Erythroblast (primary cell): ENCODE measurements around the gene ZNF536.

Experiments used
- DNase-seq, 2 experiments: peaks; one replicate each; lab custom pipeline; 2025; lab: John Stamatoyannopoulos, UW
- GATA1 ChIP-seq: IDR thresholded peaks from 2 replicates; pipeline ENCODE4 v1.6.1; 2011; ENCODE audit warnings: low read depth, mild to moderate bottlenecking, control low read depth, low read length, moderate library complexity
- POLR2A ChIP-seq: IDR thresholded peaks from 2 replicates; pipeline ENCODE4 v1.6.1; 2011; ENCODE audit warnings: mild to moderate bottlenecking, low read length

The ZNF536 gene

DNA sequence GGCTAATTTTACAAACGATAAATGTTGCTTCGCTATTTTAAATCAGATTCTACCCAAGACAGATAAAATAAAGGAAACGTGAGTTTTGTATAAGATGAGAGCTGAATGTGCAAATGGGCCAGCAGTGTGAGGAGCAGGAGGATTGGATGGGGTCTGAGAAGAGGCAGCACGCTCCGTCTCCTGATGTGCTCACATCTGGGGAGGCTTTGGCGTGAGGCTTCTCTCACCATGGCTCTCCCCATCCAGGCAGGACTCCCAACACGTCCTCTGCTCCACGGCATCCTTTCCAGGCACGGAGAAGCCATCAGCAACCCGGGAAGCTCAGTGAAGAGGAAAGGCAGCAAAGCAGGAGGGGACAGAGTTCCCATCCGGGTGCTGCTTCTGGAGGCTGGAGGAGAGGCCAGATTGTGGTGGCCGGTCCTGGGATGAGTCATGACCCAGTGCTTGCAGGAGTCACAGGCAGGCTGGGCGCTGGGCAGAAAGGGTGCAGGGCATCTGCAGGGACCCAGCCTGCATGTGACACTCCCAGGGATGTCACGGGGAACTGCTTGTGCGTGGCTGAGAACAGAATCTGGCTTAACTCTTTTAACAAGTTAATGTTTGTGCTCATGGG, 47.5 kb downstream of the ZNF536 start:
- TF ChIP-seq GATA1 = no peak
- no peak for TF ChIP-seq POLR2A
- no peak for DNase-seq

DNA sequence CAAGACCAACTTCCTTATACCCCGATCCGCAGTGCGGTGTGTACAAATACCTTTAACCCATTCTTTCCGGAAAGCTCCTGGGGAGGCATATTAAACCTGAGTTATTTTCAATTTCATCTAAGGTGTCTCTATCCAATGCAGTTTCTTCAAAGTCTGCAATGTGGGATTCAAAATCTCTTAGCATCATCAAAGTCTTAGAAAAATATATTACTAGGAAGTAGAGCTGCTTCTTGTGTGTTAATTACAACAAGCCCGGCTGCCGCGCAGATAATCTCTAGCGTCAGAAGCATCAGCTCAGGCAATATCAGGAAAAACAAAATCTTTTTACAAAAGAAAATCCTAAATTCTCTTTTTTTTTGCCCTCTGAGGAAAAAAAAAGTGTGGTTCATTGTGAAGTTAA, 48.1 kb downstream of the ZNF536 start:
- no peak for DNase-seq
- TF ChIP-seq GATA1 (no peak), POLR2A (no peak)

DNA sequence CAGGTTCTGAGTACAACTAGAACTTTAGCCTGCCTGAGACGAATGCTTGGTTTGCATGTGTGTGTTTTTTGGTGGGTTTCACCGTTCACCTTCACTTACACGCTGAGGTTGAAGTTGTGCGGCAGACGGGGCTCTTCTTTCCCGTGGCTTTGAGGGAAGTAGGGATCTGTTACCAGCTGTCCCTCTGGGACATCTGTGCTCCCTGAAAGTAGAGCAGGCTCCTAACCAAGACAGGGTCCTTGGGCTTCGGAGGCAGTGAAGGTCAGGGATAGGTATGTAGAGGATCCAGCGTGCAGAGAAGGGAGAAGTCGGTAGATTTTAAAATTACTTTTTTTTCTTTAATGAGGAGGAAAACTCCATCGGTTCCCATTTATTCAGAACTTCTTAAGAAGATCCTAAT, 48.7 kb downstream of the ZNF536 start:
- TF ChIP-seq POLR2A (no peak), GATA1 (no peak)
- DNase-seq = no peak

DNA sequence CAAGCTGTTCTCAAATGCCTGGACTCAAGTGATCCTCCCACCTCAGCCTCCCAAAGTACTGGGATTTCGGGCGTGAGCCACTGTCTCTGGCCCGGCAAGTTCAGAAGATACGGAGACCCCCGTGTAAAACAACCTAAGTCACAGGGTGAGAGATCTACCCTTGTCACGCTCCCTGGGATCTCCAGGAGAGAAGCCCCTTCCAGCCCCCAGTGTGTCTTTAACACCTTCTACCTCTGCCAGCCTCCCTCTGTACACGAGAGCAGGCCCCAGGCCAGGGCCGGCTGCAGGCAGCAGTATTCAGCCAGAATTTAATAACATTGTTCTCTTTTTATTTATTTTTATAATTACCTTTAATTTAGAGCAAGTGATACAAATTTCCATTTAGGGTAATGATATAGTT, 49.4 kb downstream of the ZNF536 start:
- TF ChIP-seq GATA1 (no peak), POLR2A (no peak)
- no peak for DNase-seq

DNA sequence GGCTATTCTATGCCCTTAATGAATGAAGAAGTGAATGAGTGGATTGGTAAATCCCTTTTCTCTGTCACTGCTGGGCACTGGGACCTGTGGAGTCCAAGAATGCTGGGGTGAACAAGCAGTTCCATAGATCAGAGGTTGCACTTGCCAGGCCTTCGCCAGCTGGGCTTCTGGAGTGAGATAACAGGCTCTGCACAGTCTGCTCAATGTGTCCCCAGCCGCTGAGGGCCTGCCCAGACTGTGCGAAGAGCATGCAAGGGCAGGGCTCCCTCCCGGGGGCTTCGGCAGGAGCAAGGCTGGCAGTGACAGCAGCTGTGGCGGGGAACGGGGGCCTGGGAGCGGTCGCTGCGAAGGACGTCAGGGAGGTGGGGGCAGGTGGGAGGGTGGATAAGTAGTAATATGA, 51.3 kb downstream of the ZNF536 start:
- no peak for TF ChIP-seq POLR2A
- no peak for TF ChIP-seq GATA1
- no peak for DNase-seq

DNA sequence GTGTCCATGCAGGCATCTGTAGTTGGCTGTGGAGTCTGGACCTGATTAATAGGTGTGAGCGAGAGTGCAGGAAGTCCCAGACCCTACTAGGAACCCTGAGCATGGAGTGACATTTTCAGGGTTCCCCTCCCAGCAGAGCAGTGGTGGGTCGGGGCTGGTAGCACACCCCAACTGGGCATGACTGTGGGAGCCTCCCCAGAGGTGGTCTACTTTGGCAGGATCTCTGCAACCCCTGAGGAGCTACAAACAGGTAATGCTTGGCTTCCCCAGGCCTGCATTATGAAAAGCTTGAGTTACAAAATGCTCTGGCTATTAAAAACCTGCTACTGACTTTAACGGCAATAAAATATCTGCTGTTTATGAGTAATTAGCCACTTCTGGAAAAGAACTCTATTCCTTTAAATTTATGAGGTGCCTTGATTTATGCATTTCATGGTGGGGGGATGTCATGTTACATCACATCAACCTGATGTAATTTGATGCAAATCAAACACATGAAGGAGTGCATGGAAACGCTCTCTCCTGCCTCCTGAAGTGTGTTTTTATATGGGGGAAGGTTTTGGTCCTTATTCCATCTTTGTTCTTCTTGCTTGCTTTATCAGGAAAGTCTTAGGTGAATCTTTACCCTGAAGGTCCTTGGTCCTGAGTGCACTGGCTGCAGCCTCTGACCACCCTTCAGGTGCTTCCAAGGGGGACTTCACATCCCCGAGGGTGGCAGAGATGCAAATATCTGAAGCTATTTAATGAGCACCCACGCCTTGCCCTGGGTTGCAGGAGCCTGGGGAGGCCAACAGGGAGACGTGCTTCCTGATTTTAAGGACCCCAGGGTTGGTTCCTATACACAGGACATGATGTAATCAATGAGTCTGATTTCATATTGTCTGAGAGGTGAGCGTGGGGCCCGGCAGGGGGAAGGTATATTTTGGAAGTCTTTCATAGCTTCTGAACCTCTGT, 54.0 kb downstream of the ZNF536 start:
- no peak for TF ChIP-seq GATA1
- TF ChIP-seq POLR2A = no peak
- no peak for DNase-seq

DNA sequence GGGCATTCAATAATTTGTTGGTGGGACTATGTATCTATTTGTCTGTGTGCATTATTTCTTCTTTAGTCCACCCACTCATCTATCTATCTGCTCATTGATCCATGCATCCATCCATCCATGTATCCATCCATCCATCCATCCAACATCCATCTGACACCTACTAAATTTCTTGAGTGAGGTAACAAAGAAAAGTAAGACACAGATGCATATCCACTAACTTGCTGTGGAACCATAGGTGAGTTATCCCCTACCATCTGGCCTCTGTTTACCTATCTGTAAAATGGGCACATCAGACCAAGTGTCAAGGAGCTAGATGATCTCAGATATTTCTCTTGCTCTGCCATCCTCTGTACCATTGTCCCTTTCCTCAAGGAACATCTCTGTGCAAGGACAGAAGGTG, 54.7 kb downstream of the ZNF536 start:
- no peak for DNase-seq
- no peak for TF ChIP-seq GATA1
- no peak for TF ChIP-seq POLR2A

DNA sequence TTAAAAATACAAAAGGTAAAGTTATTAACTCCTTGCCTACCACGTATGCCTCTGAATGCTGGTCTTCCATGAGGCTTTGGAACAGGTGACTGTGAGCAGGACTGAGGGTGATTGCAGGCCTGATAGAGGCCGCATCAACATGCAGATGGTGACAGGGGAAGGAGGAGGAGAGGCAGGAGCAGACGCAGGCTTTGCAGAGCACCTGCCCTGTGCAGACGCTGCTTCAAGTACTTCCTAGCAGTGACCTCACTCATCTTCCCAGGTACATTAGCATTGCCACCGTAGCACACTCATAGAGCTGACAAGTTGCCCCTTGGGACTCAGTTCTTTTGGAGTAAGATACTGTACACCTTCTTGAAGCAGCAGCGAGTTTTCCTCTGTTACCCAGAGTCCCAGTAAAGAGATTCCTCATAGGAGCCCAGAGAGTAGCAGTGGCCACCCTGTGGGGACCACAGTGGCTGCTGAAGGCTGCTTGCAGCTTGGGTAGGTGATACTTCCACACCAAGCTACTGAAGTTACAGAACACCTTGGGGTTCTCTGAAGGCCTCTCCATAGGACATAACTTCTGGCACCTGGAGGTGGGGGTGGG, 56.0 kb downstream of the ZNF536 start:
- no peak for DNase-seq
- TF ChIP-seq POLR2A = no peak
- TF ChIP-seq GATA1 = no peak

DNA sequence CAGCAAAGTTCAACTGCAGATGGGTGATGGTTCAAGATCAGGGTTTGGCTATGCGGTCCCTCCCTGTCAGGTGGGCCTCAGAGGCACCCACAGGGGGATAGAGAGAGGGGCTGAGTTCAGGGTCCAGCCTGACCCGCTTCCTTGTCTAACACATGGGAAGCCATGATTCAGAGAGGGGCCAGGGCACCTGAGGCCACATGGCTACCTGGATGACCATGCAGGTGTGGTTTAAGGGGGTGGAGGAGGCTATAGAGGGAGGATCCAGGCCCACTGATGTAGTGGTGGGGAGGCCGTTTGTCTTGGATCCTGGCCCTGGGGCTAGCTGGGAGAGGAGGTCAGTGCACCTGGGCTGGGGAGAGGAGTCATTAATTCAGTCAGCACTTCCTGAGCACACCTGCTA, 56.7 kb downstream of the ZNF536 start:
- TF ChIP-seq GATA1 (no peak), POLR2A (no peak)
- DNase-seq = no peak

DNA sequence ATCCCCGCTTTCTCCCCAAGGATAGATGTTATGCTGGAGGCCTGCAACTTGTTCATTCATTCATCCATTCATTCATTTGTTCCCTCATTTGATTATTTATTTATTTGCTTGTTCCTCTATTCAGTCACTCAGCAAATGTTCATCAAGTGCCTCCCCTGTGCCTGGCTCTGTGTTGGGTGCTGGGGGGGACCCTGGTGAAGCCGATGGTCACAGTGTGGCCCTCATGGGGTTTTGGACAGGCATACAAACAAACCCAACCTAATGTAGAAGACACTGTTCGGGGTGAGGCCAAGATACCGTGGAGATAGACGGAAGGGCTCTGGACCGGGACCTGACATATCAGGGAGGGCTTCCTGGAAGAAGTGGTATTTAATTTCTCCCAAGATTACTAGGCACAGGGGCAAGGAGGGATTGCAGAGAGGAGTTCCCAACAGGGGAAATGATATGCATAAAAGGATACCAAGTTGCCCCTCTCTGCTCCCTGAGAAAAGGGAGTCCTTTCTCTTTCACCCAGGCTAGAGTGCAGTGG, 58.1 kb downstream of the ZNF536 start:
- no peak for TF ChIP-seq GATA1
- no peak for TF ChIP-seq POLR2A
- DNase-seq = no peak

DNA sequence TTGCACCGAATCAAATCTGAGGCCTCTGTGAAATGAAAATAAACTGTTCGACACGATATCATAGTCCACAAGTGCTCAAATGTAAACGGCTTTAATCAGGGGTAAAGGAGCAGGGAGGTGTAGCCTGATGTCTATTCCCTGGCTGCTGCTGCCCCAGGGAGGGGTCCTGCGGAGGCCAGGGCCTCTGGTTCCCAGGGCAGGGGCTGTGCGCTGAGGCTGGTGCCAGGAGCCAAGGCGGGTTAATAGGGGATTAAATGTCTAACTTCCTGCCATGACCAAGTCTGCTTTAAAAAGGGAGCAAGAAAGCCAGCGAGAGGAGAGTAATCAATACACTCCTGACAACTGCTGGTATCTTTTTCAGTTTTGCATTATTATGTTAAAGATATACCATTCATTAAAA, 59.4 kb downstream of the ZNF536 start:
- TF ChIP-seq POLR2A (no peak), GATA1 (no peak)

DNA sequence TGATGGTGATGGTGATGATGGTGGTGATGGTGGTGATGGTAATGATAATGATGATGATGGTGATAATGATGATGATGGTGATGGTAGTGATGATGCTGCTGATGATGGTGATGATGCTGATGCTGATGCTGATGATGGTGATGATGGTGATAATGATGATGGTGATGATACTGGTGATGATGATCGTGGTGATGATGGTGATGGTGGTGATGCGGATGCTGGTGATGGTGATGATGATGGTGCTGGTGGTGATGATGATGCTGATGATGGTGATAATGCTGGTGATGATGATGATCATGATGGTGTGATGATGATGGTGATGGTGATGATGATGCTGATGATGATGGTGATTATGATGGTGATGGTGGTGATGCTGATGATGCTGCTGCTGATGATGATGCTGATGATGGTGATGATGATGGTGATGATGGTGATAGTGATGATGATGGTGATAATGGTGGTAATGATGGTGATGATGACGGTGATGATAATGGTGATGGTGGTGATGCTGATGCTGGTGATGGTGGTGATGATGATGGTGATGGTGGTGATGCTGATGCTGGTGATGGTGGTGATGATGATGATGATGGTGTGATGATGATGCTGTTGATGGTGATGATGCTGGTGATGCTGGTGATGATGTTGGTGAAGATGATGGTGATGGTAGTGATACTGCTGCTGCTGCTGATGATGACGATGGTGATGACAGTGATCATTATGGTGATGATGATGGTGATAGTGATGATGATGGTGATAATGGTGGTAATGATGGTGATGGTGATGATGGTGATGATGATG, 62.8 kb downstream of the ZNF536 start:
- DNase-seq = no peak
- TF ChIP-seq GATA1 = no peak
- TF ChIP-seq POLR2A = no peak

More for the DNA sequence above, 59.4 kb downstream of the ZNF536 start:
- DNase-seq = no peak

DNA sequence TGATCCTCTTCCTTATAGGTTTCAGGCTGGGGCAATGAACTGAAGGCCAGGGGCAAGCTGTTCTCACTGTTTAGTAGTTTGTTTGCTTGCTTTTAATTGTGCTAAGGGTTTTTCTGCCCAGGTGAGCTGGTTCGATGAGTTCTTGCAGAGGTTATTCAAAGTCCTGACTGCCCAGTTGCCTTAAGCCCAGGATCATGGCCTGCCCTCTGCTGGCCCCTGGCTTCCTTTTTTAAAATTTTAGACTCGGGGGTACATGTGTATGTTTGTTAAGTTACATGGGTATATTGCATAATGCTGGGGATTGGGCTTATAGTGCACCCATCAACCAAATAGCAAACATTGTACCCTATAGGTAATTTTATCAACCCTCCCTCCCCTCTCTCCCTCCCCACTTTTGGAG, 65.7 kb downstream of the ZNF536 start:
- no peak for DNase-seq
- TF ChIP-seq POLR2A (no peak), GATA1 (no peak)

DNA sequence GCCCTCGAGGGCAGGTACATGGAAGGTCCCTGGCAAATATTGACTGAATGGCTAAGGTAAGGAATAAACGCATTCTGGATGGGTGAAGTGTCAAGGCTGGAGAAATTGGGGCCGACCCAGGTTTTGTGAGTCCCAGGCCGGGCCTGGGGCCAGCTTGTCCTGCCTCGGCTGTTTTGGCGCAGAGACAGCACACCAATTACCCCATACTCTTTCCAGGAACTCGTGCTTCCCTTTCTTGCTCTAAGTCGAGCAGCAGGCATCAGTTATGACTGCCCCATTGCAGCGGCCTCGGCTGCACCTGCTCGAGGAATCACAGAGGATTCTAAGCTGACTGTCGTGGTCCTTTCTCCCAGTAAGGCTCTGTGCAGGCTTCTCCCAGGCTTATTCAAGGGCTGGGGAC, 67.1 kb downstream of the ZNF536 start:
- no peak for DNase-seq
- no peak for TF ChIP-seq GATA1
- TF ChIP-seq POLR2A = no peak
